Caco-2 (cell line): Measurements from ENCODE around the gene FOLH1. TPM values are rescaled to one million over a fixed set of nuclear protein-coding genes. Genes with fewer than 3 reads are reported as not detected.
"Not testable (repeated sequence)": the region's sequence is repeated elsewhere in the genome, so short reads cannot be mapped to it uniquely, and the experiment has no call there.

Experiments
- BruUV-seq: library from RNA; stranded (reverse); fragments of 400-500 nt; replicated peaks from 2 replicates; lab custom pipeline; 2021; lab: Mats Ljungman, UMichigan
- CTCF ChIA-PET: fragments of 300-600 bp; sonication (Branson Sonifier 250); formaldehyde crosslinking; loops from one replicate; lab custom pipeline; 2022; ENCODE audit warnings: antibody characterized with exemption; lab: Charles Lee
- POLR2A ChIA-PET: fragments of 300-600 bp; sonication (Branson Sonifier 250); formaldehyde crosslinking; loops from one replicate; lab custom pipeline; 2022; ENCODE audit warnings: antibody characterized with exemption; lab: Charles Lee
- DNase-seq, 2 experiments: peaks; one replicate each; pipeline versions ENCODE4 v3.0.0 to v3.0.0-alpha.2; 2020 to 2022
- H3K27me3 ChIP-seq: replicated peaks from 2 replicates; pipeline ENCODE4 v1.6.0; 2011; ENCODE audit warnings: low read length; ENCODE audit not compliant: control insufficient read depth, insufficient read depth
- H3K36me3 ChIP-seq: 2 replicates; pipeline ENCODE4 v1.5.1; 2011; ENCODE audit warnings: low read length; ENCODE audit not compliant: control insufficient read depth, insufficient read depth
- H3K4me1 ChIP-seq: fragments of 250-450 bp; sonication (Bioruptor Pico); 2 replicates; pipeline ENCODE4 v1.5.1; 2020; ENCODE audit warnings: mild to moderate bottlenecking
- H3K4me3 ChIP-seq: 2 replicates; pipeline ENCODE4 v1.5.1; 2011; ENCODE audit warnings: low read depth, mild to moderate bottlenecking, control low read depth, low read length
- H3K9me3 ChIP-seq: fragments of 250-450 bp; sonication (Bioruptor Pico); 2 replicates; pipeline ENCODE4 v1.5.1; 2020; ENCODE audit warnings: mild to moderate bottlenecking, moderate library complexity
- H3K27ac Mint-ChIP-seq: one replicate; pipeline ENCODE4 v1.8.0; 2022; ENCODE audit warnings: mixed read lengths; ENCODE audit not compliant: unreplicated experiment
- H3K27me3 Mint-ChIP-seq: one replicate; pipeline ENCODE4 v1.8.0; 2022; ENCODE audit warnings: mixed read lengths; ENCODE audit not compliant: insufficient read depth, unreplicated experiment
- H3K36me3 Mint-ChIP-seq: one replicate; pipeline ENCODE4 v1.8.0; 2022; ENCODE audit warnings: mild to moderate bottlenecking, mixed read lengths; ENCODE audit not compliant: insufficient read depth, unreplicated experiment
- H3K4me1 Mint-ChIP-seq: one replicate; pipeline ENCODE4 v1.8.0; 2022; ENCODE audit warnings: low read depth, mixed read lengths; ENCODE audit not compliant: unreplicated experiment
- H3K4me3 Mint-ChIP-seq: one replicate; pipeline ENCODE4 v1.8.0; 2022; ENCODE audit warnings: mild to moderate bottlenecking, moderate library complexity, mixed read lengths; ENCODE audit not compliant: unreplicated experiment
- H3K9me3 Mint-ChIP-seq: one replicate; pipeline ENCODE4 v1.8.0; 2022; ENCODE audit warnings: mixed read lengths; ENCODE audit not compliant: unreplicated experiment
- CTCF ChIP-seq, 2 experiments: fragments of 200-600 bp in 1 of 2; IDR thresholded peaks; 1 replicate in 1 of 2; 2 replicates in 1 of 2; pipeline versions ENCODE4 v1.5.1 to v1.8.0; 2011 to 2022; ENCODE audit warnings: antibody characterized with exemption in 1 of 2, control low read depth in 1 of 2, inconsistent platforms in 1 of 2, low read depth in 1 of 2, low read length in 1 of 2, mild to moderate bottlenecking in 1 of 2, moderate library complexity in 1 of 2; ENCODE audit not compliant: insufficient read depth in 1 of 2, severe bottlenecking in 1 of 2, unreplicated experiment in 1 of 2
- intact Hi-C: fragments of 100-400 bp; cut with micrococcal nuclease; formaldehyde crosslinking; loops from one replicate; pipeline ENCODE4 v1.10.0; 2022; ENCODE audit not compliant: unreplicated experiment
- total RNA-seq: library from RNA; stranded (reverse); gene quantifications from 2 replicates; pipeline ENCODE4 v1.2.3, GENCODE V29; 2022

Gene FOLH1
- total RNA-seq, 1 experiment from 2014 or later, result not detected

DNA sequence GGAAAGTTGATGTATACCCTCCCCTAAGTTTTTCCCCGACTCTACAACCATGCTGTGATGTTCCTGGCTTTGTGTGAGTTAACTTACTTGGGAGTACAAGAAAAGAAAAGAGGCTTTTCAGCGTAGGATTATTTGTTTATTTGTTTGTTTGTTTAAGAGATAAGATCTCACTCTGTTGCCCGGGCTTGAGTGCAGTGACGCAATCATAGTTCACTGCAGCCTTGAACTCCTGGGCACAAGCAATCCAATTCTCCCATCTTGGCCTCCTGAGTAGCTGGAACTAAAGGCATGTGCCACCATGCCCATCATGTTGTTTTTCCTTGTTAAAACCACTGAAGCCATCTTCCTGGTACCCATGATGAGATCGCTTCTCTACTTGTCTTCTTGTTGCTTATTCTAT is 24.6 kb upstream of the FOLH1 start:
- H3K27me3 ChIP-seq, H3K4me1 Mint-ChIP-seq, H3K9me3 ChIP-seq, H3K9me3 Mint-ChIP-seq, H3K4me1 ChIP-seq, CTCF ChIA-PET, H3K27me3 Mint-ChIP-seq, POLR2A ChIA-PET, H3K4me3 Mint-ChIP-seq, H3K36me3 ChIP-seq, intact Hi-C loops, H3K36me3 Mint-ChIP-seq, DNase-seq, H3K27ac Mint-ChIP-seq, BruUV-seq, H3K4me3 ChIP-seq: not testable (repeated sequence)

GRCh38 chr11:49231725-49232124 is 23.3 kb upstream of the FOLH1 start:
- CTCF ChIA-PET, H3K4me3 ChIP-seq, H3K27me3 Mint-ChIP-seq, BruUV-seq, H3K9me3 Mint-ChIP-seq, H3K9me3 ChIP-seq, DNase-seq, H3K36me3 ChIP-seq, H3K4me3 Mint-ChIP-seq, H3K36me3 Mint-ChIP-seq, intact Hi-C loops, H3K4me1 ChIP-seq, H3K27me3 ChIP-seq, H3K4me1 Mint-ChIP-seq, H3K27ac Mint-ChIP-seq, POLR2A ChIA-PET: not testable (repeated sequence)

GRCh38 chr11:49230534-49230933 is 22.1 kb upstream of the FOLH1 start:
- H3K36me3 ChIP-seq, H3K4me1 ChIP-seq, CTCF ChIA-PET, H3K27me3 Mint-ChIP-seq, POLR2A ChIA-PET, H3K36me3 Mint-ChIP-seq, H3K4me3 Mint-ChIP-seq, H3K27ac Mint-ChIP-seq, H3K9me3 Mint-ChIP-seq, H3K9me3 ChIP-seq, H3K4me3 ChIP-seq, H3K4me1 Mint-ChIP-seq, intact Hi-C loops, H3K27me3 ChIP-seq, BruUV-seq: not testable (repeated sequence)
- DNase-seq, result peak in 1 of 2 experiments; percentile 43
- TF ChIP-seq CTCF (IDR thresholded peaks at IDR 0.05; ENCODE audit: insufficient read depth in 1 of 2, low read depth in 1 of 2, low read length in 1 of 2, severe bottlenecking in 1 of 2, unreplicated experiment in 1 of 2), result peak in 1 of 2 experiments; percentile 16

DNA sequence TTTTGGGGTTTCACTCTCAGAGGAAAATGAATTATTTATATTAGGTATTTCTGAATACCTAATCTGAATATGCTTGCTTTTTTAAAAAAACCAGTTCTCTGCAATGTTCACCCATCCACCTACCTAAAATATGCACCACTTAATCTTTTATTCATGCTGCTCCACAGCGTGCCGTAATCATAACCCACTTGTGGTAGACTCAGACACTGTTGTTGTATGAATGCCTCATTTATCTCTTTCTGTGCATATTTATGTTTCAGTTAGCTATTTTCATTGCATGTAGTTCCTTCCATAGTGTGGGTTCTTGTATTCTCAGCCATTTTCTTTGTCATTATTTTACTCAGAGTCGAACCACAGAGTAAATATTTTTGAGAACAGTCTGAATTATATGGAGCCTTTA is 21.6 kb upstream of the FOLH1 start:
- CTCF ChIA-PET, POLR2A ChIA-PET, H3K4me1 Mint-ChIP-seq, H3K9me3 ChIP-seq, H3K9me3 Mint-ChIP-seq, intact Hi-C loops, BruUV-seq, H3K4me3 Mint-ChIP-seq, H3K27ac Mint-ChIP-seq, H3K36me3 ChIP-seq, H3K36me3 Mint-ChIP-seq, H3K4me1 ChIP-seq, DNase-seq, H3K27me3 Mint-ChIP-seq, H3K27me3 ChIP-seq, H3K4me3 ChIP-seq: not testable (repeated sequence)
